ENCODE measurements around the gene SLC6A4. TPM values are rescaled to one million over a fixed set of nuclear protein-coding genes. Genes with fewer than 3 reads are reported as not detected.

Gene SLC6A4
- total and polyA plus RNA-seq, 5 experiments from 2014 or later: 0.05 to 0.16 TPM; not detected in 3

- Mint-ChIP-seq H3K4me1 (no peaks in the 10 kb centered on the region), H3K27ac (no peak overlapping the region), H3K4me3 (no peak overlapping the region), H3K9me3 (no peaks in the 10 kb centered on the region), H3K27me3 (no peaks in the 10 kb centered on the region), H3K36me3 (peaks cover 0 to 80% (median 17%) of the 10 kb centered on the region in 3 donors)
- DNase-seq: no peak
- ATAC-seq: no peak
- POLR2A ChIA-PET: no interaction called here
Measured at GRCh38 chr17:30251931-30252330, 16.4 kb upstream of the SLC6A4 start.

GRCh38 chr17:30249460-30249859 lies 14.0 kb upstream of the SLC6A4 start:
- Mint-ChIP-seq H3K4me3 (no peak overlapping the region), H3K4me1 (no peaks in the 10 kb centered on the region), H3K36me3 (peaks cover 0 to 71% (median 17%) of the 10 kb centered on the region in 3 donors), H3K27ac (no peak overlapping the region), H3K27me3 (no peaks in the 10 kb centered on the region), H3K9me3 (no peaks in the 10 kb centered on the region)
- POLR2A ChIA-PET: no interaction called here
- DNase-seq: no peak
- ATAC-seq: no peak

- H3K4me3 Mint-ChIP-seq: no peak overlapping the region
- no peaks in the 10 kb centered on the region for H3K4me1 Mint-ChIP-seq
- H3K27ac Mint-ChIP-seq: peak overlapping the region in 1 of 10 donors; percentile 9
- H3K9me3 Mint-ChIP-seq: no peaks in the 10 kb centered on the region
- no peaks in the 10 kb centered on the region for H3K27me3 Mint-ChIP-seq
- peaks cover 0 to 67% (median 17%) of the 10 kb centered on the region in 3 donors for H3K36me3 Mint-ChIP-seq
- ATAC-seq (no peak), DNase-seq (no peak)
- POLR2A ChIA-PET: no interaction called here
Measured at GRCh38 chr17:30248786-30249185, 13.3 kb upstream of the SLC6A4 start.

- Mint-ChIP-seq H3K9me3 (no peaks in the 10 kb centered on the region), H3K4me1 (no peaks in the 10 kb centered on the region), H3K4me3 (no peak overlapping the region), H3K36me3 (peaks cover 0 to 53% (median 15%) of the 10 kb centered on the region in 3 donors), H3K27me3 (peaks cover 0 to 4% (median 0%) of the 10 kb centered on the region in 5 donors), H3K27ac (no peak overlapping the region)
- ATAC-seq (no peak), DNase-seq (no peak)
- POLR2A ChIA-PET: no interaction called here
Measured at GRCh38 chr17:30246460-30246859, 11.0 kb upstream of the SLC6A4 start.

- DNase-seq (no peak), ATAC-seq (no peak)
- POLR2A ChIA-PET: interaction anchor here (0.6 kb wide), 1 partner anchor 96 kb away, joined by 3 read pairs; no protein-coding TSS in a partner anchor
- peaks cover under 1 to 12% (median 5%) of the 10 kb centered on the region in 5 donors for H3K27me3 Mint-ChIP-seq
- H3K27ac Mint-ChIP-seq: peak overlapping the region in 2 of 10 donors; percentile 11 to 18
- H3K36me3 Mint-ChIP-seq: peaks cover 0 to 41% (median 8%) of the 10 kb centered on the region in 3 donors
- peaks cover 0 to 2% (median 0%) of the 10 kb centered on the region in 9 donors for H3K9me3 Mint-ChIP-seq
- no peak overlapping the region for H3K4me3 Mint-ChIP-seq
- no peaks in the 10 kb centered on the region for H3K4me1 Mint-ChIP-seq
Measured at GRCh38 chr17:30244853-30245385, 9.4 kb upstream of the SLC6A4 start.

GRCh38 chr17:30243568-30243967 lies 8.1 kb upstream of the SLC6A4 start:
- POLR2A ChIA-PET: no interaction called here
- no peak for ATAC-seq
- no peak for DNase-seq
- H3K4me3 Mint-ChIP-seq: no peak overlapping the region
- no peak overlapping the region for H3K27ac Mint-ChIP-seq
- peaks cover 6 to 23% (median 12%) of the 10 kb centered on the region in 5 donors for H3K27me3 Mint-ChIP-seq
- peaks cover 0 to 28% (median 8%) of the 10 kb centered on the region in 3 donors for H3K36me3 Mint-ChIP-seq
- peaks cover 1 to 7% (median 3%) of the 10 kb centered on the region in 4 donors for H3K4me1 Mint-ChIP-seq
- H3K9me3 Mint-ChIP-seq: peaks cover 0 to 2% (median 0%) of the 10 kb centered on the region in 9 donors

- no peak for ATAC-seq
- peaks cover 6 to 29% (median 18%) of the 10 kb centered on the region in 5 donors for H3K27me3 Mint-ChIP-seq
- no peak overlapping the region for H3K4me3 Mint-ChIP-seq
- no peak overlapping the region for H3K27ac Mint-ChIP-seq
- H3K9me3 Mint-ChIP-seq: peaks cover 0 to 2% (median 0%) of the 10 kb centered on the region in 9 donors
- peaks cover 0 to 22% (median 3%) of the 10 kb centered on the region in 3 donors for H3K36me3 Mint-ChIP-seq
- peaks cover 2 to 13% (median 7%) of the 10 kb centered on the region in 4 donors for H3K4me1 Mint-ChIP-seq
- no peak for DNase-seq
- POLR2A ChIA-PET: no interaction called here
Measured at GRCh38 chr17:30243002-30243401, 7.5 kb upstream of the SLC6A4 start.

GRCh38 chr17:30241051-30241450 lies 5.6 kb upstream of the SLC6A4 start:
- Mint-ChIP-seq H3K9me3 (peaks cover 0 to 2% (median 0%) of the 10 kb centered on the region in 9 donors), H3K27ac (no peak overlapping the region), H3K27me3 (peaks cover 15 to 44% (median 33%) of the 10 kb centered on the region in 5 donors), H3K36me3 (peaks cover 0 to 8% (median 2%) of the 10 kb centered on the region in 3 donors), H3K4me3 (no peak overlapping the region), H3K4me1 (peaks cover 4 to 24% (median 16%) of the 10 kb centered on the region in 4 donors)
- POLR2A ChIA-PET: no interaction called here
- no peak for ATAC-seq
- no peak for DNase-seq

GRCh38 chr17:30240177-30240576 lies 4.7 kb upstream of the SLC6A4 start:
- DNase-seq (no peak), ATAC-seq (no peak)
- Mint-ChIP-seq H3K4me1 (peaks cover 5 to 28% (median 21%) of the 10 kb centered on the region in 4 donors), H3K27ac (no peak overlapping the region), H3K36me3 (peaks cover 0 to 8% (median 2%) of the 10 kb centered on the region in 3 donors), H3K27me3 (peaks cover 15 to 49% (median 37%) of the 10 kb centered on the region in 5 donors), H3K4me3 (no peak overlapping the region), H3K9me3 (peaks cover 0 to 2% (median 0%) of the 10 kb centered on the region in 9 donors)
- POLR2A ChIA-PET: no interaction called here

- Mint-ChIP-seq H3K4me1 (peaks cover 7 to 33% (median 27%) of the 10 kb centered on the region in 4 donors), H3K27me3 (peaks cover 23 to 60% (median 46%) of the 10 kb centered on the region in 5 donors), H3K9me3 (peaks cover 0 to 2% (median 0%) of the 10 kb centered on the region in 9 donors), H3K27ac (no peak overlapping the region), H3K4me3 (no peak overlapping the region), H3K36me3 (peaks cover 0 to 6% (median 2%) of the 10 kb centered on the region in 3 donors)
- ATAC-seq (no peak), DNase-seq (no peak)
- POLR2A ChIA-PET: no interaction called here
Measured at GRCh38 chr17:30239089-30239462, 3.6 kb upstream of the SLC6A4 start.

GRCh38 chr17:30238387-30239088 lies 3.0 kb upstream of the SLC6A4 start:
- peaks cover 28 to 66% (median 51%) of the 10 kb centered on the region in 5 donors for H3K27me3 Mint-ChIP-seq
- H3K4me1 Mint-ChIP-seq: peaks cover 7 to 33% (median 27%) of the 10 kb centered on the region in 4 donors
- DNase-seq: no peak
- peak overlapping the region in 5 of 10 donors; percentile 5 to 47 (median 22) for H3K4me3 Mint-ChIP-seq
- POLR2A ChIA-PET: no interaction called here
- ATAC-seq: no peak
- H3K9me3 Mint-ChIP-seq: peaks cover 0 to 2% (median 0%) of the 10 kb centered on the region in 9 donors
- peak overlapping the region in 1 of 10 donors; percentile 32 for H3K27ac Mint-ChIP-seq
- peaks cover 0 to 5% (median under 1%) of the 10 kb centered on the region in 3 donors for H3K36me3 Mint-ChIP-seq

GRCh38 chr17:30238003-30238344 lies 2.5 kb upstream of the SLC6A4 start:
- Mint-ChIP-seq H3K27ac (peak overlapping the region in 1 of 10 donors; percentile 32), H3K27me3 (peaks cover 32 to 71% (median 56%) of the 10 kb centered on the region in 5 donors), H3K36me3 (peaks cover 0 to 3% (median 0%) of the 10 kb centered on the region in 3 donors), H3K9me3 (peaks cover 0 to 2% (median 0%) of the 10 kb centered on the region in 9 donors), H3K4me3 (peak overlapping the region in 4 of 10 donors; percentile 5 to 37 (median 23)), H3K4me1 (peaks cover 7 to 33% (median 27%) of the 10 kb centered on the region in 4 donors)
- POLR2A ChIA-PET: no interaction called here
- no peak for DNase-seq
- no peak for ATAC-seq
